HepG2 (cell line): ENCODE measurements around the gene USP25. TPM values are rescaled to one million over a fixed set of nuclear protein-coding genes. Genes with fewer than 3 reads are reported as not detected.

Source experiments
- ATAC-seq: fragments of 200-7000 bp; cut with Tn5 transposase; 3 replicates; pipeline ENCODE4 v1.9.1; 2020; ENCODE audit warnings: mild to moderate bottlenecking, moderate library complexity
- BruUV-seq: library from RNA; stranded (reverse); fragments of 400-500 nt; replicated peaks from 2 replicates; lab custom pipeline; 2021; lab: Mats Ljungman, UMichigan
- CTCF ChIA-PET: fragments of 300-600 bp; formaldehyde crosslinking; extraction: SDS; loops from one replicate; lab custom pipeline; 2021; ENCODE audit warnings: low total read pairs, inconsistent platforms, low intra/inter-chr PET ratio; lab: Yijun Ruan, JAX
- POLR2A ChIA-PET: fragments of 350-600 bp; sonication (Branson Sonifier 250); formaldehyde crosslinking; loops from one replicate; lab custom pipeline; 2020; ENCODE audit warnings: antibody characterized with exemption, inconsistent platforms; lab: Yijun Ruan, JAX
- DNase-seq: peaks from one replicate; pipeline ENCODE4 v3.0.0-alpha.2; 2015; ENCODE audit warnings: low spot score
- FAIRE-seq: peaks from 3 replicates; lab custom pipeline; 2011; peaks lifted over from hg19 to GRCh38; lab: Jason Lieb, UNC
- H2AFZ ChIP-seq: one replicate; pipeline ENCODE4 v1.6.1; 2011; ENCODE audit warnings: low read length, inconsistent platforms
- H3K27ac ChIP-seq: fragments of 300-600 bp; 3 replicates; pipeline ENCODE4 v1.8.0; 2011; ENCODE audit warnings: mixed run types, mild to moderate bottlenecking, mixed read lengths, low read length, inconsistent platforms; ENCODE audit not compliant: insufficient read depth; ENCODE audit errors: extremely low read length
- H3K27me3 ChIP-seq, 2 experiments: fragments of 200-600 bp in 1 of 2; 2 replicates in 1 of 2; 3 replicates in 1 of 2; pipeline versions ENCODE4 v1.6.0 to v1.8.0; 2011; ENCODE audit warnings: low read length in 2 of 2, mild to moderate bottlenecking in 2 of 2, moderate library complexity in 2 of 2, inconsistent platforms in 1 of 2; ENCODE audit not compliant: insufficient read depth in 2 of 2, control insufficient read depth in 1 of 2
- H3K36me3 ChIP-seq, 2 experiments: fragments of 200-600 bp in 1 of 2; replicated peaks in 1 of 2; 2 replicates in 1 of 2; 3 replicates in 1 of 2; pipeline versions ENCODE4 v1.5.1 to v1.8.0; 2011; ENCODE audit warnings: low read length in 2 of 2, inconsistent platforms in 1 of 2; ENCODE audit not compliant: insufficient read depth in 2 of 2, control insufficient read depth in 1 of 2
- H3K4me1 ChIP-seq: 2 replicates; pipeline ENCODE4 v1.5.1; 2012; ENCODE audit warnings: low read length, inconsistent platforms; ENCODE audit not compliant: insufficient read depth
- H3K4me2 ChIP-seq: 2 replicates; pipeline ENCODE4 v1.6.0; 2011; ENCODE audit warnings: low read depth, low read length, inconsistent platforms
- H3K4me3 ChIP-seq, 3 experiments: fragments of 200-600 bp in 1 of 3; sonication (generic), shearing (Covaris generic) in 1 of 3; replicated peaks in 1 of 3; 2 replicates each; pipeline ENCODE4 v1.5.1; 2011 to 2016; ENCODE audit warnings: low read length in 3 of 3, inconsistent platforms in 2 of 3, low read depth in 2 of 3, mild to moderate bottlenecking in 2 of 3, control low read depth in 1 of 3, mixed read lengths in 1 of 3; ENCODE audit not compliant: insufficient read depth in 1 of 3
- H3K79me2 ChIP-seq: one replicate; pipeline ENCODE4 v1.6.1; 2011; ENCODE audit warnings: low read length, inconsistent platforms; ENCODE audit not compliant: insufficient read depth
- H3K9ac ChIP-seq: 2 replicates; pipeline ENCODE4 v1.6.0; 2011; ENCODE audit warnings: mild to moderate bottlenecking, low read depth, low read length, inconsistent platforms; ENCODE audit not compliant: insufficient read depth
- H3K9me3 ChIP-seq: 2 replicates; pipeline ENCODE4 v1.5.1; 2012; ENCODE audit warnings: mild to moderate bottlenecking, low read length
- H4K20me1 ChIP-seq: 2 replicates; pipeline ENCODE4 v1.6.0; 2011; ENCODE audit warnings: inconsistent platforms, mild to moderate bottlenecking, low read length, moderate library complexity; ENCODE audit not compliant: insufficient read depth
- CAMTA2 ChIP-seq: sonication (generic); formaldehyde crosslinking; IDR thresholded peaks from 2 replicates; pipeline ENCODE4 v1.4.0; 2020; ENCODE audit warnings: mild to moderate bottlenecking, missing genetic modification reagents, borderline replicate concordance
- DRAP1 ChIP-seq: IDR thresholded peaks from 2 replicates; pipeline ENCODE4 v1.6.1; 2016; ENCODE audit warnings: missing genetic modification reagents, missing compliant biosample characterization
- HDAC1 ChIP-seq: sonication (generic); formaldehyde crosslinking; IDR thresholded peaks from 2 replicates; pipeline ENCODE4 v1.5.1; 2020; ENCODE audit warnings: mild to moderate bottlenecking, missing genetic modification reagents
- HOXD1 ChIP-seq: sonication (generic); formaldehyde crosslinking; IDR thresholded peaks from 2 replicates; pipeline ENCODE4 v1.5.0; 2020; ENCODE audit warnings: missing genetic modification reagents
- JUN ChIP-seq: sonication (generic); formaldehyde crosslinking; IDR thresholded peaks from 2 replicates; pipeline ENCODE4 v1.4.0; 2020; ENCODE audit warnings: mild to moderate bottlenecking, missing genetic modification reagents
- SMAD3 ChIP-seq: sonication (generic); formaldehyde crosslinking; IDR thresholded peaks from 2 replicates; pipeline ENCODE4 v1.4.0; 2020; ENCODE audit warnings: missing genetic modification reagents
- SMAD9 ChIP-seq: sonication (generic); formaldehyde crosslinking; IDR thresholded peaks from 2 replicates; pipeline ENCODE4 v1.5.1; 2020; ENCODE audit warnings: mild to moderate bottlenecking, missing genetic modification reagents
- SRY ChIP-seq: sonication (generic); formaldehyde crosslinking; IDR thresholded peaks from 2 replicates; pipeline ENCODE4 v1.8.0; 2022; ENCODE audit warnings: mild to moderate bottlenecking, missing genetic modification reagents
- ZBTB7B ChIP-seq: sonication (generic); formaldehyde crosslinking; IDR thresholded peaks from 2 replicates; pipeline ENCODE4 v1.4.0; 2020; ENCODE audit warnings: missing genetic modification reagents
- ZNF18 ChIP-seq: sonication (generic); formaldehyde crosslinking; IDR thresholded peaks from 2 replicates; pipeline ENCODE4 v1.8.0; 2022; ENCODE audit warnings: mild to moderate bottlenecking, missing genetic modification reagents; ENCODE audit not compliant: insufficient replicate concordance
- ZNF543 ChIP-seq: sonication (generic); formaldehyde crosslinking; IDR thresholded peaks from 2 replicates; pipeline ENCODE4 v1.4.0; 2020; ENCODE audit warnings: mild to moderate bottlenecking, missing genetic modification reagents
- WGBS: methylation state at CpG from one replicate; pipeline ENCODE4 v1.1.6; 2017; ENCODE audit warnings: low lambda C conversion rate; 5-methylcytosine and 5-hydroxymethylcytosine counted together
- in situ Hi-C: cut with HindIII; loops from 2 replicates; pipeline ENCODE4 v1.10.0; 2017; ENCODE audit warnings: low pct_unique_long_range_greater_than_20kb; ENCODE audit not compliant: extremely low pct_ligation_motif_present
- intact Hi-C: fragments of 100-400 bp; cut with micrococcal nuclease; formaldehyde crosslinking; loops from one replicate; pipeline ENCODE4 v1.10.0; 2022; ENCODE audit not compliant: unreplicated experiment
- polyA plus RNA-seq, 8 experiments: library from polyadenylated mRNA; depleted of rRNA in 3 of 8; stranded (reverse) in 7 of 8; unstranded in 1 of 8; fragments of >200 nt; fragmentation: Illumina TruSeq in 4 of 8; extraction: Trizol in 4 of 8; gene quantifications; 2 replicates each; pipeline versions ENCODE4 v1.2.1 to v1.2.3, GENCODE V29; 2011 to 2016; ENCODE audit warnings: low read depth in 4 of 8, missing spikeins in 1 of 8, mixed read lengths in 1 of 8; ENCODE audit not compliant: insufficient read depth in 1 of 8
- total RNA-seq, 5 experiments: library from RNA; depleted of rRNA; stranded (reverse); fragments of >200 nt; fragmentation: Illumina TruSeq; extraction: Trizol; gene quantifications; 2 replicates each; pipeline ENCODE4 v1.2.3, GENCODE V29; 2016; ENCODE audit warnings: low read depth in 1 of 5

USP25 gene
- total and polyA plus RNA-seq, 2 of the 13 experiments (the other 11 are each of a cell fraction or from before 2014, with no cell fraction given): 12.4 to 26.3 TPM

- no peak for TF ChIP-seq ZNF18 (CRISPR knock-in tag)
- no peak for TF ChIP-seq SMAD3
- no peak for TF ChIP-seq SRY (CRISPR knock-in tag)
Measured at GRCh38 chr21:15804247-15805005, 74.6 kb downstream of the USP25 start (continued).

- Histone ChIP-seq H2AFZ (no peak overlapping the region), H3K4me3 (no peak overlapping the region), H3K9ac (no peak overlapping the region), H3K4me1 (no peaks in the 10 kb centered on the region), H3K9me3 (no peaks in the 10 kb centered on the region), H3K27ac (no peak overlapping the region), H3K36me3 (peaks cover 0 to 12% of the 10 kb centered on the region in 2 experiments; a peak in 1 of 5 replicates), H3K4me2 (no peak overlapping the region), H3K27me3 (no peaks in the 10 kb centered on the region), H3K79me2 (no peaks in the 10 kb centered on the region), H4K20me1 (no peaks in the 10 kb centered on the region)
- ChIA-PET CTCF (no interaction called here), POLR2A (no interaction called here)
- intact Hi-C loops (no loop called here), in situ Hi-C loops (no loop called here)
- 98% methylated on average over 7 of the region's 7 CpGs for WGBS
- DNase-seq (no peak), FAIRE-seq (no peak), ATAC-seq (no peak)
- TF ChIP-seq HOXD1 (CRISPR knock-in tag): no peak
- TF ChIP-seq ZBTB7B (CRISPR knock-in tag): no peak
- no peak for TF ChIP-seq ZNF543 (CRISPR knock-in tag)
- TF ChIP-seq SMAD9 (CRISPR knock-in tag): no peak
- TF ChIP-seq CAMTA2: no peak
- no peak for TF ChIP-seq JUN (CRISPR knock-in tag)
- no peak for TF ChIP-seq DRAP1
- no peak for TF ChIP-seq HDAC1 (CRISPR knock-in tag)
- BruUV-seq: no TSS peak
Measured at GRCh38 chr21:15809065-15809464, 79.3 kb downstream of the USP25 start.
